Activated naive CD8-positive, alpha-beta T cell treated with anti-CD3 and anti-CD28 coated beads for 36 hours (primary cell): ENCODE measurements around the gene CASP7. TPM values are rescaled to one million over a fixed set of nuclear protein-coding genes. Genes with fewer than 3 reads are reported as not detected.

Source experiments
- total RNA-seq, 2 experiments: library from RNA; stranded (reverse); gene quantifications; one replicate each; pipeline ENCODE4 v1.2.3, GENCODE V29; 2021

CASP7 gene
- total RNA-seq, 2 experiments from 2014 or later: 37.1 to 38.6 TPM

Other genes starting within 250 kb of the CASP7 start
- gene HABP2, start 126.9 kb upstream of the CASP7 start, total RNA-seq: not detected
- not detected for gene NRAP, start 15.9 kb upstream of the CASP7 start, total RNA-seq
- gene PLEKHS1, start 71.8 kb downstream of the CASP7 start, total RNA-seq: under 1 TPM in 1 of 2 experiments, not detected in 1; 0.24 TPM
- gene DCLRE1A, start 174.2 kb downstream of the CASP7 start, total RNA-seq: 10 to 100 TPM; 17.4 to 19.0 TPM
- gene NHLRC2, start 174.7 kb downstream of the CASP7 start, total RNA-seq: 10 to 100 TPM; 24.2 to 26.7 TPM